H9 (cell line): ENCODE measurements around the gene APLF. TPM values are rescaled to one million over a fixed set of nuclear protein-coding genes. Genes with fewer than 3 reads are reported as not detected.

Experiments
- DNase-seq: peaks from one replicate; pipeline ENCODE4 v3.0.0-alpha.2; 2017
- H2AFZ ChIP-seq: one replicate; pipeline ENCODE4 v1.6.1; 2013; ENCODE audit warnings: mild to moderate bottlenecking, low read length, control low read depth, moderate library complexity
- H2AK5ac ChIP-seq: 2 replicates; pipeline ENCODE4 v1.6.1; 2013; ENCODE audit warnings: low read length, control low read depth, mixed read lengths; ENCODE audit not compliant: insufficient read length
- H2BK120ac ChIP-seq: one replicate; pipeline ENCODE4 v1.6.1; 2013; ENCODE audit warnings: low read depth, mild to moderate bottlenecking, low read length, control low read depth, inconsistent platforms; ENCODE audit not compliant: poor library complexity, severe bottlenecking
- H2BK12ac ChIP-seq: 2 replicates; pipeline ENCODE4 v1.6.1; 2013; ENCODE audit warnings: low read length, control low read depth, mixed read lengths, low read depth; ENCODE audit not compliant: insufficient read length
- H2BK15ac ChIP-seq: 2 replicates; pipeline ENCODE4 v1.6.1; 2013; ENCODE audit warnings: low read depth, low read length, control low read depth
- H2BK20ac ChIP-seq: one replicate; pipeline ENCODE4 v1.6.1; 2013; ENCODE audit warnings: low read depth, mild to moderate bottlenecking, low read length, control low read depth, inconsistent platforms; ENCODE audit not compliant: poor library complexity, severe bottlenecking
- H2BK5ac ChIP-seq: 2 replicates; pipeline ENCODE4 v1.6.1; 2013; ENCODE audit warnings: low read length, control low read depth, mixed read lengths; ENCODE audit not compliant: insufficient read length
- H3K14ac ChIP-seq: 2 replicates; pipeline ENCODE4 v1.6.1; 2013; ENCODE audit warnings: low read length, control low read depth; ENCODE audit not compliant: insufficient read depth
- H3K18ac ChIP-seq: 2 replicates; pipeline ENCODE4 v1.6.1; 2013; ENCODE audit warnings: low read depth, mild to moderate bottlenecking, mixed read lengths, low read length, control low read depth; ENCODE audit not compliant: insufficient read length
- H3K23ac ChIP-seq: 2 replicates; pipeline ENCODE4 v1.6.1; 2013; ENCODE audit warnings: low read length, control low read depth, mixed read lengths, low read depth; ENCODE audit not compliant: insufficient read length
- H3K23me2 ChIP-seq: 2 replicates; pipeline ENCODE4 v1.6.1; 2013; ENCODE audit warnings: low read depth, mild to moderate bottlenecking, mixed read lengths, low read length, control low read depth; ENCODE audit not compliant: insufficient read length, poor library complexity, severe bottlenecking
- H3K27ac ChIP-seq: 2 replicates; pipeline ENCODE4 v1.5.1; 2013; ENCODE audit warnings: low read length, control low read depth, mixed read lengths, low read depth; ENCODE audit not compliant: insufficient read length
- H3K27me3 ChIP-seq: 2 replicates; pipeline ENCODE4 v1.6.1; 2013; ENCODE audit warnings: low read length, control low read depth, inconsistent platforms; ENCODE audit not compliant: insufficient read depth
- H3K4ac ChIP-seq: 2 replicates; pipeline ENCODE4 v1.6.1; 2013; ENCODE audit warnings: low read depth, mild to moderate bottlenecking, control low read depth, inconsistent platforms, low read length, moderate library complexity
- H3K4me1 ChIP-seq: 2 replicates; pipeline ENCODE4 v1.6.1; 2013; ENCODE audit warnings: low read length, control low read depth, inconsistent platforms; ENCODE audit not compliant: insufficient read depth
- H3K4me2 ChIP-seq: 2 replicates; pipeline ENCODE4 v1.6.1; 2013; ENCODE audit warnings: low read length, control low read depth, mixed read lengths; ENCODE audit not compliant: insufficient read length, insufficient read depth
- H3K56ac ChIP-seq: 2 replicates; pipeline ENCODE4 v1.6.1; 2013; ENCODE audit warnings: low read depth, mild to moderate bottlenecking, mixed read lengths, low read length, control low read depth; ENCODE audit not compliant: insufficient read length
- H3K79me1 ChIP-seq: 2 replicates; pipeline ENCODE4 v1.6.1; 2013; ENCODE audit warnings: low read depth, mild to moderate bottlenecking, moderate library complexity, low read length, control low read depth, inconsistent platforms; ENCODE audit not compliant: insufficient read depth, poor library complexity, severe bottlenecking
- H3K79me2 ChIP-seq: 2 replicates; pipeline ENCODE4 v1.6.1; 2013; ENCODE audit warnings: low read length, control low read depth, inconsistent platforms; ENCODE audit not compliant: insufficient read depth
- H3K9ac ChIP-seq: 2 replicates; pipeline ENCODE4 v1.6.1; 2013; ENCODE audit warnings: low read length, control low read depth, mixed read lengths; ENCODE audit not compliant: insufficient read length; ENCODE audit errors: extremely low read depth
- H3K9me3 ChIP-seq: one replicate; pipeline ENCODE4 v1.6.1; 2013; ENCODE audit warnings: low read depth, low read length, inconsistent platforms; ENCODE audit not compliant: control insufficient read depth
- H3T11ph ChIP-seq: one replicate; pipeline ENCODE4 v1.6.1; 2013; ENCODE audit warnings: mild to moderate bottlenecking, low read length, control low read depth, inconsistent platforms
- H4K20me1 ChIP-seq: one replicate; pipeline ENCODE4 v1.6.1; 2013; ENCODE audit not compliant: control insufficient read depth, insufficient read length, insufficient read depth
- H4K5ac ChIP-seq: 2 replicates; pipeline ENCODE4 v1.6.1; 2013; ENCODE audit warnings: low read depth, mild to moderate bottlenecking, mixed read lengths, low read length, control low read depth; ENCODE audit not compliant: insufficient read length
- H4K8ac ChIP-seq: replicated peaks from 2 replicates; pipeline ENCODE4 v1.6.1; 2013; ENCODE audit warnings: low read length, control low read depth, mixed read lengths, low read depth; ENCODE audit not compliant: insufficient read length
- H4K91ac ChIP-seq: 2 replicates; pipeline ENCODE4 v1.6.1; 2013; ENCODE audit warnings: low read depth, mild to moderate bottlenecking, moderate library complexity, mixed read lengths, low read length, control low read depth; ENCODE audit not compliant: insufficient read length
- H3K27ac Mint-ChIP-seq, 3 experiments: 2 replicates in 2 of 3; 3 replicates in 1 of 3; pipeline ENCODE4 v1.8.0; 2020 to 2021; ENCODE audit warnings: mixed read lengths in 3 of 3, mild to moderate bottlenecking in 1 of 3, moderate library complexity in 1 of 3
- H3K27me3 Mint-ChIP-seq: 2 replicates; pipeline ENCODE4 v1.8.0; 2021; ENCODE audit warnings: low read depth, mild to moderate bottlenecking, moderate library complexity, mixed read lengths
- H3K36me3 Mint-ChIP-seq, 3 experiments: 2 replicates in 2 of 3; 3 replicates in 1 of 3; pipeline ENCODE4 v1.8.0; 2020 to 2021; ENCODE audit warnings: low read depth in 3 of 3, mixed read lengths in 3 of 3; ENCODE audit not compliant: insufficient read depth in 1 of 3
- H3K4me1 Mint-ChIP-seq, 2 experiments: 2 replicates each; pipeline ENCODE4 v1.8.0; 2020; ENCODE audit warnings: mixed read lengths in 2 of 2
- H3K4me3 Mint-ChIP-seq, 2 experiments: 2 replicates in 1 of 2; 3 replicates in 1 of 2; pipeline ENCODE4 v1.8.0; 2020 to 2021; ENCODE audit warnings: mild to moderate bottlenecking in 2 of 2, mixed read lengths in 2 of 2, moderate library complexity in 1 of 2
- H3K9me3 Mint-ChIP-seq, 2 experiments: 2 replicates in 1 of 2; 3 replicates in 1 of 2; pipeline ENCODE4 v1.8.0; 2020; ENCODE audit warnings: mild to moderate bottlenecking in 2 of 2, mixed read lengths in 2 of 2, moderate library complexity in 1 of 2
- CTCF ChIP-seq: fragments of 200-600 bp; sonication (generic); conservative IDR thresholded peaks from 3 replicates; pipeline ENCODE4 v1.8.0; 2021; ENCODE audit warnings: antibody characterized with exemption, mild to moderate bottlenecking
- WGBS: extraction: QIAGEN DNeasy Blood & Tissue Kit; methylation state at CpG from one replicate; pipeline ENCODE4 v1.1.7; 2013; ENCODE audit warnings: missing lambda C conversion rate, low lambda C conversion rate, mixed read lengths; ENCODE audit not compliant: insufficient read length; ENCODE audit errors: extremely low coverage; 5-methylcytosine and 5-hydroxymethylcytosine counted together
- total RNA-seq: library from RNA; stranded (reverse); gene quantifications from 2 replicates; pipeline ENCODE4 v1.2.1, GENCODE V29; 2021

The APLF gene
- total RNA-seq, 1 experiment from 2014 or later: 3.7 TPM

GRCh38 chr2:68627615-68628014 is 160.2 kb downstream of the APLF start:
- no peak overlapping the region for H2AFZ ChIP-seq

More at GRCh38 chr2:68627615-68628014, 160.2 kb downstream of the APLF start:
- no peak overlapping the region for H3K4me3 Mint-ChIP-seq
- DNase-seq: no peak
- Histone ChIP-seq H2BK20ac (no peak overlapping the region), H4K5ac (no peak overlapping the region), H2BK15ac (no peak overlapping the region), H3K18ac (no peak overlapping the region), H3K9me3 (no peaks in the 10 kb centered on the region), H4K20me1 (no peaks in the 10 kb centered on the region), H3K79me1 (no peaks in the 10 kb centered on the region), H4K91ac (no peak overlapping the region), H2AK5ac (no peak overlapping the region), H4K8ac (no peak overlapping the region), H2BK5ac (no peak overlapping the region), H2BK12ac (no peak overlapping the region), H3K79me2 (no peaks in the 10 kb centered on the region; the same call in 1 of the 2 replicates), H3K9ac (no peak overlapping the region), H3K23ac (no peak overlapping the region), H3K27ac (no peak overlapping the region), H3K56ac (no peak overlapping the region), H3K4me1 (no peaks in the 10 kb centered on the region), H2BK120ac (no peak overlapping the region), H3K4ac (no peak overlapping the region), H3T11ph (no peak overlapping the region), H3K27me3 (no peaks in the 10 kb centered on the region), H3K4me2 (no peak overlapping the region), H3K14ac (no peak overlapping the region), H3K23me2 (no peaks in the 10 kb centered on the region)
- H3K36me3 Mint-ChIP-seq: no peaks in the 10 kb centered on the region
- H3K27me3 Mint-ChIP-seq: no peaks in the 10 kb centered on the region; the same call in 1 of the 2 replicates
- H3K4me1 Mint-ChIP-seq: no peaks in the 10 kb centered on the region
- WGBS: no CpG with 5 or more reads among the region's 3 CpGs
- no peak overlapping the region for H3K27ac Mint-ChIP-seq
- no peak for TF ChIP-seq CTCF
- peaks cover 7 to 9% of the 10 kb centered on the region in 2 experiments; a peak in 4 of 5 replicates for H3K9me3 Mint-ChIP-seq

Other genes starting within 250 kb of the APLF start
- gene PPP3R1, start 215.1 kb upstream of the APLF start, total RNA-seq: 71.8 and 74.2 TPM in 2 replicates
- 0.50 and 0.70 TPM in 2 replicates for gene CNRIP1, start 147.6 kb upstream of the APLF start, total RNA-seq
- gene PLEK, start 102.3 kb upstream of the APLF start, total RNA-seq: not detected in 2 replicates
- gene FBXO48, start 291 bp upstream of the APLF start, total RNA-seq: 1.3 and 1.4 TPM in 2 replicates
- gene PROKR1, start 176.0 kb downstream of the APLF start, total RNA-seq: 1.5 TPM in 2 replicates